HG02938 (cell line): ENCODE data around the gene RHOB.

Experiments
- ATAC-seq: cut with Tn5 transposase; IDR thresholded peaks from one replicate; pipeline ENCODE4 v1.9.1; 2021; ENCODE audit warnings: mild to moderate bottlenecking, moderate library complexity; ENCODE audit not compliant: unreplicated experiment

Gene RHOB

GRCh38 chr2:20436716-20437470 lies 10.0 kb upstream of the RHOB start:
- no peak for ATAC-seq

GRCh38 chr2:20438334-20439192 lies 8.3 kb upstream of the RHOB start:
- no peak for ATAC-seq

- ATAC-seq, result no peak
Measured at GRCh38 chr2:20439193-20439475, 7.7 kb upstream of the RHOB start.

- no peak for ATAC-seq
Measured at GRCh38 chr2:20439503-20439902, 7.4 kb upstream of the RHOB start.

GRCh38 chr2:20440001-20440560 lies 6.8 kb upstream of the RHOB start:
- no peak for ATAC-seq

GRCh38 chr2:20443276-20443920 lies 3.5 kb upstream of the RHOB start:
- no peak for ATAC-seq

GRCh38 chr2:20444101-20444992 lies 2.5 kb upstream of the RHOB start:
- ATAC-seq, result no peak

GRCh38 chr2:20444993-20445910 lies 1.6 kb upstream of the RHOB start:
- ATAC-seq, result no peak

GRCh38 chr2:20446255-20446916 lies 488 bp upstream of the RHOB start:
- no peak for ATAC-seq

GRCh38 chr2:20447437-20448245 lies 767 bp downstream of the RHOB start:
- peak; percentile 5 for ATAC-seq

- ATAC-seq, result no peak
Measured at GRCh38 chr2:20448246-20448976, 1.5 kb downstream of the RHOB start.

- no peak for ATAC-seq
Measured at GRCh38 chr2:20448977-20449306, 2.1 kb downstream of the RHOB start.

- no peak for ATAC-seq
Measured at GRCh38 chr2:20449501-20450200, 2.8 kb downstream of the RHOB start.

- ATAC-seq, result no peak
Measured at GRCh38 chr2:20450201-20450999, 3.5 kb downstream of the RHOB start.

GRCh38 chr2:20451000-20451290 lies 4.1 kb downstream of the RHOB start:
- ATAC-seq, result no peak

- no peak for ATAC-seq
Measured at GRCh38 chr2:20451341-20451740, 4.5 kb downstream of the RHOB start.
